Measurements from ENCODE around the gene OR5D16. TPM values are rescaled to one million over a fixed set of nuclear protein-coding genes. Genes with fewer than 3 reads are reported as not detected.

The OR5D16 gene
- total and polyA plus RNA-seq, 2 of the 13 experiments (the other 11 are each of a cell fraction or from before 2014, with no cell fraction given): not detected

DNA sequence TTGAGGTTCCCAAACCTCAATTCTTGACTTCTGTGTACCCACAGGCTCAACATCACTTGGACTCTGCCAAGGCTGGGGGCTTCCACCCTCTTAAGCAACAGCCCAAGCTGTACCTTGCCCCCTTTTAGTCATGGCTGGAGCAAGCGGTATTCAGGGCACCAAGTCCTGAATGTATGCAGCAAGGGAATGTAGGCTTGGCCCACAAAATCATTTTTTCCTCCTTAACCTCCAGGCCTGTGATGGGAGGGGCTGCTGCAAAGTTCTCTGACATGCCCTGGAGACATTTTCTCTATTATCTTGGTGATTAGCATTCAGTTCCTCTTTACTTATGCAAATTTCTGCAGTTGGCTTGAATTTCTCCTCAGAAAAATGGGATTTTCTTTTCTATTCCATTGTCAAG is 32.3 kb upstream of the OR5D16 start (continued):
- TF ChIP-seq, protein P1, sequence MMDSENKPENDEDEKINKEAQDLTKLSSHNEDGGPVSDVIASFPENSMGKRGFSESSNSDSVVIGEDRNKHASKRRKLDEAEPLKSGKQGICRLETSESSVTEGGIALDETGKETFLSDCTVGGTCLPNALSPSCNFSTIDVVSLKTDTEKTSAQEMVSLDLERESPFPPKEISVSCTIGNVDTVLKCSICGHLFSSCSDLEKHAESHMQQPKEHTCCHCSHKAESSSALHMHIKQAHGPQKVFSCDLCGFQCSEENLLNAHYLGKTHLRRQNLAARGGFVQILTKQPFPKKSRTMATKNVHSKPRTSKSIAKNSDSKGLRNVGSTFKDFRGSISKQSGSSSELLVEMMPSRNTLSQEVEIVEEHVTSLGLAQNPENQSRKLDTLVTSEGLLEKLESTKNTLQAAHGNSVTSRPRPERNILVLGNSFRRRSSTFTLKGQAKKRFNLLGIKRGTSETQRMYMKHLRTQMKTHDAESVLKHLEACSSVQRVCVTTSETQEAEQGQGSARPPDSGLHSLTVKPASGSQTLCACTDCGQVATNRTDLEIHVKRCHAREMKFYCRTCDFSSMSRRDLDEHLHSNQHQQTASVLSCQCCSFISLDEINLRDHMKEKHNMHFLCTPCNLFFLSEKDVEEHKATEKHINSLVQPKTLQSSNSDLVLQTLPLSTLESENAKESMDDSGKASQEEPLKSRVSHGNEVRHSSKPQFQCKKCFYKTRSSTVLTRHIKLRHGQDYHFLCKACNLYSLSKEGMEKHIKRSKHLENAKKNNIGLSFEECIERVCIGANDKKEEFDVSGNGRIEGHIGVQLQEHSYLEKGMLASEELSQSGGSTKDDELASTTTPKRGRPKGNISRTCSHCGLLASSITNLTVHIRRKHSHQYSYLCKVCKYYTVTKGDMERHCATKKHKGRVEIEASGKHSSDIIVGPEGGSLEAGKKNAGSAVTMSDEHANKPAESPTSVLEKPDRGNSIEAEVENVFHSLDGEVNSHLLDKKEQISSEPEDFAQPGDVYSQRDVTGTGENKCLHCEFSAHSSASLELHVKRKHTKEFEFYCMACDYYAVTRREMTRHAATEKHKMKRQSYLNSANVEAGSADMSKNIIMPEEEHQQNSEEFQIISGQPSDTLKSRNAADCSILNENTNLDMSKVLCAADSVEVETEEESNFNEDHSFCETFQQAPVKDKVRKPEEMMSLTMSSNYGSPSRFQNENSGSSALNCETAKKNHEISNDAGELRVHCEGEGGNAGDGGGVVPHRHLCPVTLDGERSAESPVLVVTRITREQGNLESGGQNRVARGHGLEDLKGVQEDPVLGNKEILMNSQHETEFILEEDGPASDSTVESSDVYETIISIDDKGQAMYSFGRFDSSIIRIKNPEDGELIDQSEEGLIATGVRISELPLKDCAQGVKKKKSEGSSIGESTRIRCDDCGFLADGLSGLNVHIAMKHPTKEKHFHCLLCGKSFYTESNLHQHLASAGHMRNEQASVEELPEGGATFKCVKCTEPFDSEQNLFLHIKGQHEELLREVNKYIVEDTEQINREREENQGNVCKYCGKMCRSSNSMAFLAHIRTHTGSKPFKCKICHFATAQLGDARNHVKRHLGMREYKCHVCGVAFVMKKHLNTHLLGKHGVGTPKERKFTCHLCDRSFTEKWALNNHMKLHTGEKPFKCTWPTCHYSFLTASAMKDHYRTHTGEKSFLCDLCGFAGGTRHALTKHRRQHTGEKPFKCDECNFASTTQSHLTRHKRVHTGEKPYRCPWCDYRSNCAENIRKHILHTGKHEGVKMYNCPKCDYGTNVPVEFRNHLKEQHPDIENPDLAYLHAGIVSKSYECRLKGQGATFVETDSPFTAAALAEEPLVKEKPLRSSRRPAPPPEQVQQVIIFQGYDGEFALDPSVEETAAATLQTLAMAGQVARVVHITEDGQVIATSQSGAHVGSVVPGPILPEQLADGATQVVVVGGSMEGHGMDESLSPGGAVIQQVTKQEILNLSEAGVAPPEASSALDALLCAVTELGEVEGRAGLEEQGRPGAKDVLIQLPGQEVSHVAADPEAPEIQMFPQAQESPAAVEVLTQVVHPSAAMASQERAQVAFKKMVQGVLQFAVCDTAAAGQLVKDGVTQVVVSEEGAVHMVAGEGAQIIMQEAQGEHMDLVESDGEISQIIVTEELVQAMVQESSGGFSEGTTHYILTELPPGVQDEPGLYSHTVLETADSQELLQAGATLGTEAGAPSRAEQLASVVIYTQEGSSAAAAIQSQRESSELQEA (CRISPR knock-in tag; IDR thresholded peaks at IDR 0.05; ENCODE audit: not compliant biosample characterization): no peak
- TF ChIP-seq ZHX2 (IDR thresholded peaks at IDR 0.05; ENCODE audit: low read depth): no peak
- no peak for TF ChIP-seq ZHX2 (CRISPR knock-in tag; IDR thresholded peaks at IDR 0.05; ENCODE audit: borderline replicate concordance)
- TF ChIP-seq, protein P2, sequence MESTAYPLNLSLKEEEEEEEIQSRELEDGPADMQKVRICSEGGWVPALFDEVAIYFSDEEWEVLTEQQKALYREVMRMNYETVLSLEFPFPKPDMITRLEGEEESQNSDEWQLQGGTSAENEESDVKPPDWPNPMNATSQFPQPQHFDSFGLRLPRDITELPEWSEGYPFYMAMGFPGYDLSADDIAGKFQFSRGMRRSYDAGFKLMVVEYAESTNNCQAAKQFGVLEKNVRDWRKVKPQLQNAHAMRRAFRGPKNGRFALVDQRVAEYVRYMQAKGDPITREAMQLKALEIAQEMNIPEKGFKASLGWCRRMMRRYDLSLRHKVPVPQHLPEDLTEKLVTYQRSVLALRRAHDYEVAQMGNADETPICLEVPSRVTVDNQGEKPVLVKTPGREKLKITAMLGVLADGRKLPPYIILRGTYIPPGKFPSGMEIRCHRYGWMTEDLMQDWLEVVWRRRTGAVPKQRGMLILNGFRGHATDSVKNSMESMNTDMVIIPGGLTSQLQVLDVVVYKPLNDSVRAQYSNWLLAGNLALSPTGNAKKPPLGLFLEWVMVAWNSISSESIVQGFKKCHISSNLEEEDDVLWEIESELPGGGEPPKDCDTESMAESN (CRISPR knock-in tag; conservative IDR thresholded peaks at IDR 0.05): no peak
- no peak for TF ChIP-seq ZFAT (CRISPR knock-in tag; conservative IDR thresholded peaks at IDR 0.05)
- TF ChIP-seq, protein P3, sequence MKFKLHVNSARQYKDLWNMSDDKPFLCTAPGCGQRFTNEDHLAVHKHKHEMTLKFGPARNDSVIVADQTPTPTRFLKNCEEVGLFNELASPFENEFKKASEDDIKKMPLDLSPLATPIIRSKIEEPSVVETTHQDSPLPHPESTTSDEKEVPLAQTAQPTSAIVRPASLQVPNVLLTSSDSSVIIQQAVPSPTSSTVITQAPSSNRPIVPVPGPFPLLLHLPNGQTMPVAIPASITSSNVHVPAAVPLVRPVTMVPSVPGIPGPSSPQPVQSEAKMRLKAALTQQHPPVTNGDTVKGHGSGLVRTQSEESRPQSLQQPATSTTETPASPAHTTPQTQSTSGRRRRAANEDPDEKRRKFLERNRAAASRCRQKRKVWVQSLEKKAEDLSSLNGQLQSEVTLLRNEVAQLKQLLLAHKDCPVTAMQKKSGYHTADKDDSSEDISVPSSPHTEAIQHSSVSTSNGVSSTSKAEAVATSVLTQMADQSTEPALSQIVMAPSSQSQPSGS (CRISPR knock-in tag; IDR thresholded peaks at IDR 0.05): no peak
- no peak for TF ChIP-seq ZNF446 (CRISPR knock-in tag; IDR thresholded peaks at IDR 0.05)
- no peak for TF ChIP-seq HCFC1 (IDR thresholded peaks at IDR 0.05; ENCODE audit: low read depth, low read length)
- no peak for TF ChIP-seq ZNF572 (CRISPR knock-in tag; IDR thresholded peaks at IDR 0.05)
